Measurements from ENCODE around the gene GPD1. TPM values are rescaled to one million over a fixed set of nuclear protein-coding genes. Genes with fewer than 3 reads are reported as not detected.

GPD1 gene
- total RNA-seq, 1 donor from 2014 or later, result 65.3 TPM

DNA sequence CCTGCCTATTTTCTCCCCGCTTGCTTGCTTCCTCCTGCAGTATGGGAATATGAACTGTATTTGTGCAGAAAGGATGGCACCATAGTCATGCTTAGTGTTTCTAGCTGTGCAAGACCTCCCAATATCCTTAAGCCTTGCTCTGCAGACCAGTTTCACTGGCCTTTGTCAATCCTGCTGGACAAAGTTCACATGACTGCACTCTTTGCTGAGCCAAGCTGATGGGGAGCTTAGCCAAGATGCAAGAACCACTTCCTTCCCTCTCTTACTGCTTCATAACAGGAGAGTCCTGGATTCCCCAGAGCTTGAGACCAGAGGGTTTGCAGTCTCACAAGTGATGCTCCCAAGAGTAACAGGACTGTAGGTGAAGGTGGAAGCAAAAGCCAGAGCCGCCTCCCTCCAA lies 42.6 kb upstream of the GPD1 start:
- intact Hi-C loops (cut with DNase I), result no loop called here
- no peak overlapping the region for H3K27ac ChIP-seq
- H3K36me3 ChIP-seq, result no peaks in the 10 kb centered on the region
- no peaks in the 10 kb centered on the region for H3K27me3 ChIP-seq
- no peak for DNase-seq (ENCODE audit: extremely low spot score in 2 of 2)
- TF ChIP-seq POLR2AphosphoS5 (IDR thresholded peaks at IDR 0.05; ENCODE audit: insufficient read depth in 1 of 2, low read depth in 1 of 2), result no peak
- no peak for TF ChIP-seq POLR2A (IDR thresholded peaks at IDR 0.05)
- no peak for TF ChIP-seq CTCF (IDR thresholded peaks at IDR 0.05)
- H3K9me3 ChIP-seq, result no peaks in the 10 kb centered on the region
- peaks cover 17% of the 10 kb centered on the region for H3K4me1 ChIP-seq
- H3K4me3 ChIP-seq, result no peak overlapping the region

GRCh38 chr12:50061946-50062686 lies 41.7 kb upstream of the GPD1 start:
- no peaks in the 10 kb centered on the region for H3K36me3 ChIP-seq
- no peak overlapping the region for H3K27ac ChIP-seq
- peaks cover 8% of the 10 kb centered on the region for H3K4me1 ChIP-seq
- no peaks in the 10 kb centered on the region for H3K9me3 ChIP-seq
- H3K4me3 ChIP-seq, result no peak overlapping the region
- no peak for DNase-seq (ENCODE audit: extremely low spot score in 2 of 2)
- H3K27me3 ChIP-seq, result no peaks in the 10 kb centered on the region
- intact Hi-C loops (cut with DNase I), result no loop called here
- TF ChIP-seq POLR2AphosphoS5 (IDR thresholded peaks at IDR 0.05; ENCODE audit: insufficient read depth in 1 of 2, low read depth in 1 of 2), result no peak
- TF ChIP-seq POLR2A (IDR thresholded peaks at IDR 0.05), result no peak
- TF ChIP-seq CTCF (IDR thresholded peaks at IDR 0.05), result no peak

DNA sequence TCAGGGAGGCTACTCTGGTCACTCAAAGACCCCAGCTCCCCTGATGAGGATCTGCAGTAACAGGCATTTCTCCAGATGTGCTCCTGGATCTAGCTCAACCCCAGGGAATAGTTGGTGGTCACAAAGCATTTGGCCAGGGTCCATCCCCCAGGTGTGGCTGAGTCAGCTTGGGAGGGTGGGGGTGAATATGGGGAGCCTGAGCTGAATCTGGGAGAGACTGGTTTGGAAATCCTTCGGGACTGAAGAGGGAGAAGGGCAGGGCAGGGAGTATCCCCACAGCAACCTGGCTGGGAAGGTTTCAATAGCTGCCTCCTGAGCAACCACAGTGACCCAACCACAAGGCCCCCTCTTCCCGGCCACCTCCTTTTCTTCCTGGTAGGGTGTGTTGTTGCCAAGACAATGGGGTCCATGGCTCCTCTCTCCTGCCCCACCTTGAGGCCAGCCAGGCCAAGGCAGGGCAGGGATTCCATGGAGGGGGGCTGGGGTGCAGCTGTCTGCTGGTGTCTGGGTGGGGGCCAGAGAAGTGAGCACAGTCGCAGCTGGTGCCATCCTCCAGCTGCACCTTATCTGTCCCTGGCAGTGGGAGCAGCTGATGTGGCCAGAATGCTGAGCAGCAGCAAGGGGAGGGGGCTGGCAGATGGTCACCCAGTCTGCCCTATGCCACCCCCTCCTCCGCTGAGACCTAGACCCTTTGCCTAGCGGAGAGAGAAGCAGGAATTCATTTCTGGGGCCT lies 40.9 kb upstream of the GPD1 start:
- intact Hi-C loops (cut with DNase I), result no loop called here
- TF ChIP-seq POLR2AphosphoS5 (IDR thresholded peaks at IDR 0.05; ENCODE audit: insufficient read depth in 1 of 2, low read depth in 1 of 2) (no peak), POLR2A (IDR thresholded peaks at IDR 0.05) (no peak), CTCF (IDR thresholded peaks at IDR 0.05) (no peak)
- Histone ChIP-seq H3K4me3 (no peak overlapping the region), H3K9me3 (no peaks in the 10 kb centered on the region), H3K27ac (no peak overlapping the region), H3K4me1 (peaks cover 3% of the 10 kb centered on the region), H3K27me3 (no peaks in the 10 kb centered on the region), H3K36me3 (no peaks in the 10 kb centered on the region)
- no peak for DNase-seq (ENCODE audit: extremely low spot score in 2 of 2)

DNA sequence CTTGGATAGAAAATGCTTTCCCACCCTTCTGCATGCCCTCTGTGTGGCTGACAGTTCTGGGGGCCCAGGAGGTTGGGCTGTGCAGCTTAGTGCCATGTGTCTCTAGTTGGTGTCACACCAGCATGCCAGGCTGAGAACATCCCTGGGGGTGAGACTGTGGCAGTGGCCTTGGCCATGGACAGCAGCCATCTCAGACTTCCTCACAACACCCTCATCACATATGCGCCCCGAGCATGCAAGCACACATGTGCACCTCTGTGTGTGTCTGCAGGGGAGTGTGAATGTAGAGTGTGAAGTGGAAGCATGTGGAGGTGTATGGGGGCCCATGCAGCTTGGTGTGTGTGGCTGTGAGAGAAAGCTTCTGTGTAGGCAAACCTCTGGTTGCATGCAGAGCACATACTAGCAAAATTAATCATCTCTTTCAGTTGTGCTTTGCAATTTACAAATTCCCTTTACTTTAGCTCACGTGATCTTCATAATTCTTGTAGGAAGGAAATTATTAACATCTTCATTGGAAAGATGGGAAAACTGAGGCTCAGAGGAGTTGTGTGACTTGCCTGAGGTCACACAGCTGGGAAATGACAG lies 38.0 kb upstream of the GPD1 start:
- intact Hi-C loops (cut with DNase I), result no loop called here
- no peak overlapping the region for H3K27ac ChIP-seq
- TF ChIP-seq CTCF (IDR thresholded peaks at IDR 0.05), result no peak
- no peak for TF ChIP-seq POLR2AphosphoS5 (IDR thresholded peaks at IDR 0.05; ENCODE audit: insufficient read depth in 1 of 2, low read depth in 1 of 2)
- no peak for TF ChIP-seq POLR2A (IDR thresholded peaks at IDR 0.05)
- H3K4me1 ChIP-seq, result no peaks in the 10 kb centered on the region
- no peak overlapping the region for H3K4me3 ChIP-seq
- no peaks in the 10 kb centered on the region for H3K36me3 ChIP-seq
- no peak for DNase-seq (ENCODE audit: extremely low spot score in 2 of 2)
- no peaks in the 10 kb centered on the region for H3K27me3 ChIP-seq
- no peaks in the 10 kb centered on the region for H3K9me3 ChIP-seq
